PFSK-1 (cell line): Measurements from ENCODE around the gene UST.

ENCODE experiments used
- FOXP2 ChIP-seq: optimal IDR thresholded peaks from 2 replicates; pipeline ENCODE3; 2011; ENCODE audit warnings: borderline replicate concordance, control low read depth, inconsistent platforms; ENCODE audit not compliant: insufficient read depth; ENCODE audit errors: extremely low read length, extremely low read depth
- POLR2AphosphoS5 ChIP-seq: IDR thresholded peaks from 2 replicates; pipeline ENCODE4 v1.6.1; 2012; ENCODE audit warnings: low read depth, mild to moderate bottlenecking, control low read depth, low read length, moderate library complexity
- SIN3A ChIP-seq: IDR thresholded peaks from 2 replicates; pipeline ENCODE4 v1.6.1; 2012; ENCODE audit warnings: mild to moderate bottlenecking, low read length, moderate library complexity, borderline replicate concordance; ENCODE audit not compliant: insufficient read depth
- TAF1 ChIP-seq: IDR thresholded peaks from 2 replicates; pipeline ENCODE4 v1.6.1; 2012; ENCODE audit warnings: low read length, control low read depth, borderline replicate concordance; ENCODE audit not compliant: insufficient read depth
- TF ChIP-seq, protein P1 (sequence below), 2 experiments: IDR thresholded peaks; 2 replicates each; pipeline versions ENCODE4 v1.6.1 to v1.8.0; 2011 to 2012; ENCODE audit warnings: low read depth in 2 of 2, low read length in 2 of 2, control low read depth in 1 of 2, inconsistent platforms in 1 of 2, mild to moderate bottlenecking in 1 of 2, moderate library complexity in 1 of 2; ENCODE audit not compliant: insufficient read depth in 1 of 2

Gene UST

GRCh38 chr6:149053848-149054558 is 307.2 kb downstream of the UST start:
- TF ChIP-seq, protein P1, sequence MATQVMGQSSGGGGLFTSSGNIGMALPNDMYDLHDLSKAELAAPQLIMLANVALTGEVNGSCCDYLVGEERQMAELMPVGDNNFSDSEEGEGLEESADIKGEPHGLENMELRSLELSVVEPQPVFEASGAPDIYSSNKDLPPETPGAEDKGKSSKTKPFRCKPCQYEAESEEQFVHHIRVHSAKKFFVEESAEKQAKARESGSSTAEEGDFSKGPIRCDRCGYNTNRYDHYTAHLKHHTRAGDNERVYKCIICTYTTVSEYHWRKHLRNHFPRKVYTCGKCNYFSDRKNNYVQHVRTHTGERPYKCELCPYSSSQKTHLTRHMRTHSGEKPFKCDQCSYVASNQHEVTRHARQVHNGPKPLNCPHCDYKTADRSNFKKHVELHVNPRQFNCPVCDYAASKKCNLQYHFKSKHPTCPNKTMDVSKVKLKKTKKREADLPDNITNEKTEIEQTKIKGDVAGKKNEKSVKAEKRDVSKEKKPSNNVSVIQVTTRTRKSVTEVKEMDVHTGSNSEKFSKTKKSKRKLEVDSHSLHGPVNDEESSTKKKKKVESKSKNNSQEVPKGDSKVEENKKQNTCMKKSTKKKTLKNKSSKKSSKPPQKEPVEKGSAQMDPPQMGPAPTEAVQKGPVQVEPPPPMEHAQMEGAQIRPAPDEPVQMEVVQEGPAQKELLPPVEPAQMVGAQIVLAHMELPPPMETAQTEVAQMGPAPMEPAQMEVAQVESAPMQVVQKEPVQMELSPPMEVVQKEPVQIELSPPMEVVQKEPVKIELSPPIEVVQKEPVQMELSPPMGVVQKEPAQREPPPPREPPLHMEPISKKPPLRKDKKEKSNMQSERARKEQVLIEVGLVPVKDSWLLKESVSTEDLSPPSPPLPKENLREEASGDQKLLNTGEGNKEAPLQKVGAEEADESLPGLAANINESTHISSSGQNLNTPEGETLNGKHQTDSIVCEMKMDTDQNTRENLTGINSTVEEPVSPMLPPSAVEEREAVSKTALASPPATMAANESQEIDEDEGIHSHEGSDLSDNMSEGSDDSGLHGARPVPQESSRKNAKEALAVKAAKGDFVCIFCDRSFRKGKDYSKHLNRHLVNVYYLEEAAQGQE (IDR thresholded peaks at IDR 0.05; ENCODE audit: insufficient read depth in 1 of 2, low read depth in 2 of 2, low read length in 2 of 2) = no peak
- TF ChIP-seq POLR2AphosphoS5 (no peak), SIN3A (no peak), TAF1 (no peak), FOXP2 (no peak)

GRCh38 chr6:149054559-149055194 is 307.8 kb downstream of the UST start:
- TF ChIP-seq, protein P1 (IDR thresholded peaks at IDR 0.05; ENCODE audit: insufficient read depth in 1 of 2, low read depth in 2 of 2, low read length in 2 of 2) = no peak

DNA sequence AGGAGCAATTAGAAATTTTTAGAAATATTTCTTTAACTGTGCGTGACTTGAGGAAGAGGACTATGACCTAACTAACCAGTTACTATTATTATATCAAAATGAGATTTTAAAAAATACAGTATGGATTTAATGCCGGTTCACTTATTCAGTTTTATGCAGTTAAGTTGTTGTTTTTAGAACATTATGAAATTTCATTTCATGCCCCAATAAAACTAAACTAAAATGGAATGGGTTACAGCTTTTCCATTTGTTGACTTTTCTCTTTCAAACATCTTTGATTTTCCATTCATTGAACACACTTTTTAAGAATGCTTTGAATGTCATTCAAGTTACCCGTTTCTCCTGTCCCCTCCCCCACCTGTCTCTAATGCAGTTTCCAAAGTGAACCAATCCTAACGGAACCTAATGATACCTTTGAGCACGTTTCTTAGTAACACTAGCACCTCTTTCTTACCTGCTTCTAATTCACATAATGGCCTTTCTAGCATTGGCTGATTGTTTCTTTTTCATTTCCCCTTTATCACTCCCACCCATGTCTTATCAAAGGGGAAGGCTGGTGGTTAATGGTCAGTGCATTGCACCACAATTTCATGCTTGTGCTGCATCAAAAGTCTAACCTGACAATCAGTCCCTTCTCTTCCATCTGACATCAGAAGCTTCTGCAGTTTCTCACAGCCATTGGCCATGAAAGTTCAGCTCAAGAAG is 308.5 kb downstream of the UST start:
- no peak for TF ChIP-seq FOXP2
- TF ChIP-seq TAF1 = no peak
- TF ChIP-seq POLR2AphosphoS5 = no peak
- TF ChIP-seq SIN3A = no peak
- TF ChIP-seq, protein P1 (IDR thresholded peaks at IDR 0.05; ENCODE audit: insufficient read depth in 1 of 2, low read depth in 2 of 2, low read length in 2 of 2) = no peak

DNA sequence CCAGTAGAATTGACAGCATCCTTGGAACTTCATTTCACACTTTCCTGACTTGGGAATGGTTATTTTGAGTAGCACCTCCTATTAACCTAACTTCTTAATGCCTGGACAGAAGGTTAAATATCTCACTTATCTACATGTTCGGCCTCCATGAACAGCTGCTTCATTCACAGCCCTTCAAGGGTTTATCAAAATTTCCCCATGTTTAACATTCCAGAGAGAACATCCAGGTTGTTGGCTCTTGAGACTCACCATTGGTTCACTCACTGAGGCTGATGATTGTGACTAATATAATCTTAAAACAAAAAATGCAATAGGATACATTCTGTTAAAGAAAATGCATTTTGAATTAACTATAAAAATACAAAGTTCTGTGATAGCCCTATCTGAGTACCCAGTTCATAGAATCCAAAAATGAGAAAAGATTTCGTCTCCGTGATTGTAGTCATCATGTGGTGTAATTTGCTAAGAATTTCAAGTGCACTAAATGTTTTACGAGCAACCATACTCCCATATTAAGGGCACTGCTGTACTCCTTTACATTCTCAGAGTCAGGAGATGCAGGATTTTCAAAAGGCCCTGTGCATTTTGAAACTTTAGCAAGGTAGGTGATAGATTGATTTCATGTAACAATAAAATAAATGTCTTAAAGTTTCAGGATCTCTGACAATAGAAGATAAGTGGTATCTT is 310.1 kb downstream of the UST start:
- TF ChIP-seq POLR2AphosphoS5 (no peak), SIN3A (no peak), TAF1 (no peak)
- TF ChIP-seq, protein P1 (IDR thresholded peaks at IDR 0.05; ENCODE audit: insufficient read depth in 1 of 2, low read depth in 2 of 2, low read length in 2 of 2) = no peak
